ENCODE results near the gene ILF2.

Gene ILF2

DNA sequence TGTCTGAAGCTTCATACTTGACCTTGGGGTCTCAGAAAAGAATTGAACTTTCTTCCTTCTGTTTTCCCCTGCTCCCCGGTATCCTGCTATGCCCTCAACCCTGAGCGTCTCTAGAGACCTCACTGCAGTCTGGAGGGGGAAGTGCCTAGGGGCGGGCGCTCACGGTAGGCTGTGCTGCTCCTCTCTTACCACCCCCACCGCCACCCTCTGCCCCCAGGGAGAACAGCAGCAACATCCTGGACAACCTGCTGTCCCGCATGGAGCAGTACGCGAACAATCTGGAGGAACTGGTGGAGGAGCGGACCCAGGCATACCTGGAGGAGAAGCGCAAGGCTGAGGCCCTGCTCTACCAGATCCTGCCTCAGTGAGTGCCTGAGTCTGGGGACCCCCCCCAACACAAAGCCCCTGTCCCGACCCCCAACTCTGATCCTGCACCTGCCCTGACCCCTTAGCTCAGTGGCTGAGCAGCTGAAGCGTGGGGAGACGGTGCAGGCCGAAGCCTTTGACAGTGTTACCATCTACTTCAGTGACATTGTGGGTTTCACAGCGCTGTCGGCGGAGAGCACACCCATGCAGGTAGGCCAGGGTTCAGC is 18.0 kb upstream of the ILF2 start:
- Histone ChIP-seq H3K27me3 (replicated peaks) (no peaks in the 10 kb centered on the region), H3K36me3 (replicated peaks) (no peaks in the 10 kb centered on the region), H3K27ac (no peak overlapping the region), H3K4me3 (ENCODE audit: low read depth, low read length) (no peak overlapping the region)
- TF ChIP-seq, protein P1, sequence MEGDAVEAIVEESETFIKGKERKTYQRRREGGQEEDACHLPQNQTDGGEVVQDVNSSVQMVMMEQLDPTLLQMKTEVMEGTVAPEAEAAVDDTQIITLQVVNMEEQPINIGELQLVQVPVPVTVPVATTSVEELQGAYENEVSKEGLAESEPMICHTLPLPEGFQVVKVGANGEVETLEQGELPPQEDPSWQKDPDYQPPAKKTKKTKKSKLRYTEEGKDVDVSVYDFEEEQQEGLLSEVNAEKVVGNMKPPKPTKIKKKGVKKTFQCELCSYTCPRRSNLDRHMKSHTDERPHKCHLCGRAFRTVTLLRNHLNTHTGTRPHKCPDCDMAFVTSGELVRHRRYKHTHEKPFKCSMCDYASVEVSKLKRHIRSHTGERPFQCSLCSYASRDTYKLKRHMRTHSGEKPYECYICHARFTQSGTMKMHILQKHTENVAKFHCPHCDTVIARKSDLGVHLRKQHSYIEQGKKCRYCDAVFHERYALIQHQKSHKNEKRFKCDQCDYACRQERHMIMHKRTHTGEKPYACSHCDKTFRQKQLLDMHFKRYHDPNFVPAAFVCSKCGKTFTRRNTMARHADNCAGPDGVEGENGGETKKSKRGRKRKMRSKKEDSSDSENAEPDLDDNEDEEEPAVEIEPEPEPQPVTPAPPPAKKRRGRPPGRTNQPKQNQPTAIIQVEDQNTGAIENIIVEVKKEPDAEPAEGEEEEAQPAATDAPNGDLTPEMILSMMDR (IDR thresholded peaks at IDR 0.05; ENCODE audit: low read depth, low read length, missing control alignments), result no peak
- in situ Hi-C loops (cut with HindIII; ENCODE audit: low pct_ligation_motif_present, low sequenced_read_pairs), result no loop called here
- no peak for DNase-seq

DNA sequence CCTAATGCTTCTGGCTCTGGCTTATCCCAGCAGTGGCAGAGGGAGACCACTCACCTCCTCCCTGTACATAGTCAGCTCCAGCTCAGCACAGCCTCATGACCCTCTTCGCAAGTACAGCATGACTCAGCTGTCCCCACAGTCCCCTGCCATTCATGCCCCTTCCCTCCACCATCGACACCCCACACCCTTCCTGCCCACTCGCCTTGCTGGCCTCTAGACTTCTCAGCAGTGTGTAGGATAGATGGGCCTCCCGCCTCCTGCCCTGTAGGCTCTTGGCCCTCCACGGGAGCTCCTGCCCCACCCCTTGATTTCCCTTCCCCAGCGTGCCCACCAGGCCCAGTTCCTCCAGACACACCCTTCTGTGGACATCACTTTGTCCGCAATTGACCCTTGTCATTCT is 17.5 kb upstream of the ILF2 start:
- no peak for DNase-seq
- in situ Hi-C loops (cut with HindIII; ENCODE audit: low pct_ligation_motif_present, low sequenced_read_pairs), result no loop called here
- no peak overlapping the region for H3K27ac ChIP-seq

GRCh38 chr1:153687346-153688125 is 16.7 kb upstream of the ILF2 start:
- in situ Hi-C loops (cut with HindIII; ENCODE audit: low pct_ligation_motif_present, low sequenced_read_pairs), result no loop called here
- Histone ChIP-seq H3K36me3 (replicated peaks) (no peaks in the 10 kb centered on the region), H3K27ac (no peak overlapping the region), H3K4me3 (ENCODE audit: low read depth, low read length) (no peak overlapping the region), H3K27me3 (replicated peaks) (no peaks in the 10 kb centered on the region)
- TF ChIP-seq, protein P1 (IDR thresholded peaks at IDR 0.05; ENCODE audit: low read depth, low read length, missing control alignments), result no peak
- DNase-seq, result no peak

More for the DNA sequence above, 17.5 kb upstream of the ILF2 start:
- TF ChIP-seq, protein P1 (IDR thresholded peaks at IDR 0.05; ENCODE audit: low read depth, low read length, missing control alignments), result no peak
- Histone ChIP-seq H3K27me3 (replicated peaks) (no peaks in the 10 kb centered on the region), H3K4me3 (ENCODE audit: low read depth, low read length) (no peak overlapping the region), H3K36me3 (replicated peaks) (no peaks in the 10 kb centered on the region)

GRCh38 chr1:153685544-153686340 is 14.9 kb upstream of the ILF2 start:
- Histone ChIP-seq H3K27me3 (replicated peaks) (peaks cover 7% of the 10 kb centered on the region), H3K36me3 (replicated peaks) (no peaks in the 10 kb centered on the region), H3K4me3 (ENCODE audit: low read depth, low read length) (no peak overlapping the region), H3K27ac (no peak overlapping the region)
- TF ChIP-seq, protein P1 (IDR thresholded peaks at IDR 0.05; ENCODE audit: low read depth, low read length, missing control alignments), result no peak
- in situ Hi-C loops (cut with HindIII; ENCODE audit: low pct_ligation_motif_present, low sequenced_read_pairs), result no loop called here
- no peak for DNase-seq

DNA sequence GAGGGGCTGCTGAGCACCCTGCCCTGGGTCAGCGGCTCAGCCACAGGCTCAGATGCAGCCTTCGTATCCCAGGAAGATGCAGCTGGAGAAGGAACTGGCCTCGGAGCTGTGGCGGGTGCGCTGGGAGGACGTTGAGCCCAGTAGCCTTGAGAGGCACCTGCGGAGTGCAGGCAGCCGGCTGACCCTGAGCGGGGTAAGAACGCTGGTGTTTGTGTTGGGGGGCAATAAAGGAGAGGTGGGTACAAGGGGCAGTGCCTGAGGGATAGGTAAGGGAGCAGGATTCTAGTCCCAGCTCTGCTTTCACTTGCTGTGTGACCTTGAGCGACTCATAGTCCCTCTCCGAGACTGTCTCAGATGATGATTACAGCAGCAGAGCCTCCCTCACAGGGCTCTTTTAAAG is 14.1 kb upstream of the ILF2 start:
- H3K27ac ChIP-seq, result no peak overlapping the region
- H3K4me3 ChIP-seq (ENCODE audit: low read depth, low read length), result no peak overlapping the region
- DNase-seq, result no peak
- in situ Hi-C loops (cut with HindIII; ENCODE audit: low pct_ligation_motif_present, low sequenced_read_pairs), result no loop called here
- H3K27me3 ChIP-seq (replicated peaks), result peaks cover 14% of the 10 kb centered on the region
- H3K36me3 ChIP-seq (replicated peaks), result no peaks in the 10 kb centered on the region
- TF ChIP-seq, protein P1 (IDR thresholded peaks at IDR 0.05; ENCODE audit: low read depth, low read length, missing control alignments), result no peak
